NCI-H128 (cell line): ENCODE data around the gene FGF4.
"Not testable (repeated sequence)": the region's sequence is repeated elsewhere in the genome, so short reads cannot be mapped to it uniquely, and the experiment has no call there.

Experiments
- DNase-seq: peaks from one replicate; lab custom pipeline; 2025; ENCODE audit not compliant: unreplicated experiment; lab: John Stamatoyannopoulos, UW

FGF4 gene

GRCh38 chr11:69773626-69774353 is 1.4 kb downstream of the FGF4 start:
- no peak for DNase-seq

- DNase-seq = no peak
Measured at GRCh38 chr11:69771466-69771865, 3.7 kb downstream of the FGF4 start.

- no peak for DNase-seq
Measured at GRCh38 chr11:69770540-69770939, 4.6 kb downstream of the FGF4 start.

GRCh38 chr11:69765498-69765995 is 9.6 kb downstream of the FGF4 start:
- DNase-seq = no peak

DNA sequence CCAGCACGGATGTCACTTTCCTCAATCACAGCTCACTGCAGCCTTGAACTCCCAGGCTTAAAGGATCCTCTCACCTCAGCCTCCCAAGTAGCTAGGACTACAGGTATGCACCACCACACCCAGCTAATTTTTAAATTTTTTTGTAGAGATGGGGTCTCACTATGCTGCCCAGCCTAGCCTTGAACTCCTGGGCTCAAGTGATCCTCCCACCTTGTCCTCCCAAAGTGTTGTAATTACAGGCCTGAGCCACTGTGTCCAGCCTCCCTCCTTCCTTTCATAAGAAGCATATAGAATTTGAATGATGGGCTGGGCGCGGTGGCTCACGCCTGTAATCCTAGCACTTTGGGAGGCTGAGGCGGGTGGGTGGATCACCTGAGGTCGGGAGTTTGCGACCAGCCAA is 10.2 kb downstream of the FGF4 start:
- not testable (repeated sequence) for DNase-seq

GRCh38 chr11:69760319-69760718 is 14.8 kb downstream of the FGF4 start:
- no peak for DNase-seq

- no peak for DNase-seq
Measured at GRCh38 chr11:69752890-69753289, 22.3 kb downstream of the FGF4 start.

- no peak for DNase-seq
Measured at GRCh38 chr11:69750875-69751597, 24.1 kb downstream of the FGF4 start.

GRCh38 chr11:69750108-69750850 is 24.9 kb downstream of the FGF4 start:
- no peak for DNase-seq

DNA sequence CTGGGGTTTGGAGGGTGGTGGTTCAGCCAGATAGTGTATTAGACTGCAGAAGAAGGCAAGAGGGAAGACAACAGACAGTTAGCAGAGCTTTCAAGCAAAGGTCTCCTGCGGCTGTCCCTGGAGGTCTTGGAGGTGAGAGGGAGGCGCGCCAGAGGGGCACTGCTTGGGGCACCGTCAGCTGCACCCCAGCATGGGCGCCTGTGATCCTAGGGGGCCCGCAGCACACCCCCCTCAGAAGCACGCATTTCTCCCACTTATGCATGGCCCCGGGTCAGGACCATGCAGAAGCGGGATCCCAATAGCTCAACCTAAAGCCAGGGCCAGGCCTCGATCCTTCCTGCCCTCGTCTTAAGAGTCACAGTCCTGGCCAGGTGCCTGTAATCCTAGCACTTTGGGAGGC is 26.5 kb downstream of the FGF4 start:
- no peak for DNase-seq

DNA sequence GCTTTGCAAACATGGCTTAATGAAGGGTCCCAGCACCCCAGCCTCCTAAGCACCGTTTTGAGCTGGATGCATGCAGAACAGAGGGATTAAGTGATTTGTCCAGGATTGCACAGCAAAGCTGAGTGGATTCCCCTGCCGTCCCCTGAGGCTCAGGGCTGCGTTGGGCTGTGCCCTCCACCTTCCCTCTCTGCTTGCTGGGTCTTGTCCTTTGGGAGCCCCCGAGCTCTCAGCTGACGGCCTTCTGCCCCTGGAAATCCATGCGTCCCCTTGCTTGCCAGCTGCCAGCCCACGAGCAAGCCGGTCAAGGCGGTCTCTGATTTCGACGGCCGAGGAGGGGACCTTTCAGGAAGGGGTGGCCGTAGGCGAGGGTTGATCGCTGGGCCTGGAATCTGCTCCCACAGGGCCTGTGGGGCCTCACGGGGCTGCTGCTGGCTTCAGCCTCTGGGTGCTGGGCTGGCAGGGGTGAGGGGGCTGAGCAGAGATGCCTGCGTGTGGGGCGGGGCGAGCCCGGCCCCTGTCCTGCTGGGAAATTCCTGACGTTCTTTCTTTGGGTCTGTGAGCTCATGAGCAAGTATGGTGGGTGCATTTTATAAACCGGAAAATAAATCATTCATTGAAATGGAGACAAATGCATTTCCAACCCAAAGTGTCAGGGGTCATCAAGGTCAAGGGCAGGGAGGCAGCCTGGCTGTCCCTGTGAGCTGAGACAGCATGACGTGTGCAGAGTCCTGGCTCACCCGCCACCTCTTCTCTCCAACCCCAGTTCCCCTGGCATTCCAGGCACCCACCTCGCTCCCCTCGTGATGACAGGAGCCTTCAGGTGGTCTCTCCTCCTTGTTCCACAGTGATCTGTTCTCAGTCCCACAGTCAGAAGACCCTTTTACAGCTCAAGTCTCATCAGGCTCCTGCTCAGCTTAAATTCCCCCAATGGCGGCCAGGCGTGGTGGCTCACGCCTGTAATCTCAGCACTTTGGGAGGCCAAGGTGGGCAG is 28.1 kb downstream of the FGF4 start:
- no peak for DNase-seq

DNA sequence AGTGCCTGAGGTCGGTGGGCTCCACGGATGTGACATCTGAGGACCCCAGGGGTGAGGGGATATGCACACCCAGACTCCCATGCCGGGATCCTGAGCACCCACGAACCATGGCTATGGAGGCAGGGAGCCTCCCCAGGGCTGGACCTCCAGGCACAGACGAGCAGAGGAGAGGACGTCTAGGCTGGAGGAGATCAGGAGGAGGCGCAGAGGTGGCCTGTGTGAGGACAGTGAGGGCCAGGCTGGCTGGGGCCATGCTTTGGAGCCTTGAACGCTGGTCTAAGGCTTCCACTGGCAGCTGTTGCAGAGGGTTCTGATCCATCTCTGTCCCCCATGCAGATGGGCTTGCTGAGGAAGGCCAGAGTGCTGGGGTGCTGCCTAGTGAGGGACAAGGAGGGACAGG is 29.0 kb downstream of the FGF4 start:
- DNase-seq = no peak

DNA sequence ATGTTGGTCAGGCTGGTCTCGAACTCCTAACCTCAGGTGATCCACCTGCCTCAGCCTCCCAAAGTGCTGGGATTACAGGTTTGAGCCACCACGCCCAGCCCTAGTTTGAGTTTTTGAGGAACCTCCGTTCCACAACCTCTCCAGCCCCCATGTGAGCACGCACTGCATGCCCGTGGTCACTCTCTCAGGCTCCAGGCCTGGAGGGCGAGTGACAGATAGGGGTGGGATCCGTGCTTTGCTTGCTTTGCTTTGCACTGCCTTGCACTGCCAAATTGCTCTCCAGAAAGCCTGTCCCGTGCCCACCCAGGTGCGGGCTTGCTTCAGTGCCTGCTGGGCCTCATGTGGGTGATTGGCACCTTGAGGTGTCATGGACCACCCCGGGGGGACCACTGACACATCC is 29.9 kb downstream of the FGF4 start:
- no peak for DNase-seq

- no peak for DNase-seq
Measured at GRCh38 chr11:69744435-69744834, 30.7 kb downstream of the FGF4 start.

- no peak for DNase-seq
Measured at GRCh38 chr11:69734841-69735240, 40.3 kb downstream of the FGF4 start.

GRCh38 chr11:69734367-69734766 is 40.8 kb downstream of the FGF4 start:
- DNase-seq = no peak

- no peak for DNase-seq
Measured at GRCh38 chr11:69732910-69733309, 42.2 kb downstream of the FGF4 start.

DNA sequence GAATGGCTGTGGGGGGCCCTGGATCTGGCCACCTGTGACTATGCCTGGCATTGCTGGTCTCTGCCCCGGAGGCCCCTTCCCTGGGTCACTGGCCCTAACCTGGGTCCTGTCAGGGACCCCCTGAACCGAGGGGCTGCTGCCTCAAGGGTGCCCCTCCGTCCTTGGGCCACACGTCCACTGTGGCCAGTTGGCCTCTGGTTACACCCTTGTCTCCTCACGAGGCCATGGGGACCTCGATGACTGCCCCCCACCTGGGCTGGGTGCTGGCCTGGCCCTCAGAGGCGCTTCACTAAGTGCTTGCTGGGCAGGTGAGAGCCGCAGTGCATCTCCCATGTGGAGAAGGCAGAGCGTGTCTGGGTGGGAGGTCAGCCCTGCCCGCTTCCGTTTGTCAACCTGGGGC is 44.0 kb downstream of the FGF4 start:
- no peak for DNase-seq

- no peak for DNase-seq
Measured at GRCh38 chr11:69730500-69730899, 44.6 kb downstream of the FGF4 start.

- DNase-seq = no peak
Measured at GRCh38 chr11:69729252-69729651, 45.9 kb downstream of the FGF4 start.

DNA sequence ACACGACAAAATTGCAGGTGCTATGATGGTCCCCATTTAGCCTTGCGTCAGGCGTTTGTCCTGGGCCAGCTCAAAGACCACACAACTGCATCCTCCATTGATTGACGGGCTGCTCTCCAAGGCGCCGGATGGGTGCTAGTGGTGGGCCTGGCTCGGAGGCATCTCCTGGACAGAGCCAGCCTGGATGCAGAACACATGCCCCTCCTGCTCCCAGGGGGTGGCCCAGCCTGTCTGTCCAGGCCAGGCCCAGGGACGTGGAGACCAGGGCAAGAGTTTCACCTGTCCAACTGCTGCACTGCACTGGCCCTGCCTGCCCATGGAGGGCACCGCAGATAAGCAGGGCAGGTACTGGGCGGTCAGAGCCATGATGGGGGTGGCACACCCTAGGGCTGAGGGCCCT is 47.9 kb downstream of the FGF4 start:
- DNase-seq = no peak
